ENCODE measurements around the gene FOXP1. TPM values are rescaled to one million over a fixed set of nuclear protein-coding genes. Genes with fewer than 3 reads are reported as not detected.
A peak's percentile ranks its signal among the peaks of the same experiment; 100 is the strongest.

The FOXP1 gene
- total RNA-seq, 1 donor from 2014 or later: 26.1 TPM

GRCh38 chr3:71505767-71506350 lies 77.7 kb downstream of the FOXP1 start:
- no peak overlapping the region for H3K4me3 ChIP-seq (ENCODE audit: low read depth, low read length)
- no peak for DNase-seq (ENCODE audit: low read depth)
- no peak for TF ChIP-seq CTCF (conservative IDR thresholded peaks at IDR 0.05; ENCODE audit: low read depth, low read length)

DNA sequence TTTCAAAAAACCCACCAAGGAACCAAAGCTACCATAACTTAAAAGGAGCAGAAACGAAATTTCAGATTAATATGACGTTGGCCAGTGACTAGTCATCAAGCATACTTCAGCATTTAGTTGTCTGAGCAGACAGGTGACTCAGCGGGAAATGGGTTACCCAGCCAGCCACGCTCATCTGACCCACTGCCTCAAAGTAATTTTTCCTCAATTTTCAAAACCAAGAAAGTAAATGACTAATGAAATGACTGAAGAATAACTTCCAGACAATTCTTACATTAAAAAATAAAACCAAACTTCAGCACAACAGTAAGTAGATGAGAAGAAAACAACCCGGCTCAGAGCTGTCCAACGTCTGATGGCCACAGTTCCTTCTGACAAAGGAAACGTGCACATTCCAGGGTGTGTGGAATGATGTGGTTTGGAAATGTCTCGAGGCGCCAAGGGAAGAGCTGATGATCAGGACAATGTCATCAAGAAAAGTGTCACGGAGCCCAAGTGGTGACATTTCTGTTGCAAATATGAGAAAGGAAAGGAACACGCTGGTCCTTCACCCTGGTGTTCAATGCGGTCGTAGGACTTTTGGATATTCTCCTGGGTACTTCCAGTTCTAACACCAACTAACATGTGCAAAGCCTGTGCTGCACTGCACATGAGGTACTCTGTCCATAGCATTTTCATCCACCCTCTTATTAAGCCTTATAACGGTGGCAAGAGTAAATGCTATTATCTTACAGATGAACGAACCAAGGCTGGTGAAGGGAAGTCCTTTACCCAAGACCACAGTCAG lies 79.1 kb downstream of the FOXP1 start:
- H3K4me3 ChIP-seq (ENCODE audit: low read depth, low read length): peak overlapping the region; percentile 37
- no peak for TF ChIP-seq CTCF (conservative IDR thresholded peaks at IDR 0.05; ENCODE audit: low read depth, low read length)
- DNase-seq (ENCODE audit: low read depth): peak; percentile 89

- peak; percentile 75 for DNase-seq (ENCODE audit: low read depth)
- no peak for TF ChIP-seq CTCF (conservative IDR thresholded peaks at IDR 0.05; ENCODE audit: low read depth, low read length)
- H3K4me3 ChIP-seq (ENCODE audit: low read depth, low read length): peak overlapping the region; percentile 37
These were observed 79.8 kb downstream of the FOXP1 start for GRCh38 chr3:71503525-71504249.

- no peak overlapping the region for H3K4me3 ChIP-seq (ENCODE audit: low read depth, low read length)
- DNase-seq (ENCODE audit: low read depth): no peak
- no peak for TF ChIP-seq CTCF (conservative IDR thresholded peaks at IDR 0.05; ENCODE audit: low read depth, low read length)
These were observed 81.4 kb downstream of the FOXP1 start for GRCh38 chr3:71502066-71502625.

DNA sequence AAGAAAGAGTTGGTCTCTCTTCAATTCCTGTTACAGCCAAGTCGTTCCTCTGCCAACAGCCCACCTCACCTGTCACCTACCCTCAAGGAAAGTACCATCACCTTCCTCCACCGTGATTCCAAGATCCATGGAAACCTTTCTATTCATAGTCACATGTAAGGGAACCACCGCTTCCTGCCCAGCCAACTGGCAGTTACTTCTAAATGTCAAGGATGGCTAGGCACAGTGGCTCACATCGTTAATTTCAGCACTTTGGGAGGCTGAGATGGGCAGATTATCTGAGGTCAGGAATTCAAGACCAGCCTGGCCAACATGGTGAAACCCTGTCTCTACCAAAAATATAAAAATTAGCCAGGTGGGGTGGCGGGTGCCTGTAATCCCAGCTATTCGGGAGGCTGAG lies 82.8 kb downstream of the FOXP1 start:
- DNase-seq (ENCODE audit: low read depth): no peak
- TF ChIP-seq CTCF (conservative IDR thresholded peaks at IDR 0.05; ENCODE audit: low read depth, low read length): no peak
- H3K4me3 ChIP-seq (ENCODE audit: low read depth, low read length): no peak overlapping the region

- no peak for TF ChIP-seq CTCF (conservative IDR thresholded peaks at IDR 0.05; ENCODE audit: low read depth, low read length)
- DNase-seq (ENCODE audit: low read depth): no peak
These were observed 84.2 kb downstream of the FOXP1 start for GRCh38 chr3:71499227-71499876.

More at GRCh38 chr3:71499227-71499876, 84.2 kb downstream of the FOXP1 start:
- H3K4me3 ChIP-seq (ENCODE audit: low read depth, low read length): no peak overlapping the region
